ENCODE results near the gene RALGAPB.

Gene RALGAPB

GRCh38 chr20:38472513-38473366 is at the start of gene RALGAPB:
Gene RALGAPB, plus strand, starts transcription at chr20:38472843. Its CDS starts 15,590 bp downstream, at chr20:38488433.
- TF ChIP-seq GATA2 (IDR thresholded peaks at IDR 0.05; ENCODE audit: low read depth, low read length) = no peak; the same call in 1 of the 2 replicates
- no peak for TF ChIP-seq GATA3 (IDR thresholded peaks at IDR 0.05; ENCODE audit: low read depth, low read length)

- TF ChIP-seq GATA3 (IDR thresholded peaks at IDR 0.05; ENCODE audit: low read depth, low read length) = no peak
- no peak for TF ChIP-seq GATA2 (IDR thresholded peaks at IDR 0.05; ENCODE audit: low read depth, low read length)
Measured at GRCh38 chr20:38423541-38423940, 49.1 kb upstream of the RALGAPB start.

GRCh38 chr20:38424401-38424800 is 48.2 kb upstream of the RALGAPB start:
- TF ChIP-seq GATA3 (IDR thresholded peaks at IDR 0.05; ENCODE audit: low read depth, low read length) (no peak), GATA2 (IDR thresholded peaks at IDR 0.05; ENCODE audit: low read depth, low read length) (no peak)

GRCh38 chr20:38426006-38426897 is 46.4 kb upstream of the RALGAPB start:
- TF ChIP-seq GATA2 (IDR thresholded peaks at IDR 0.05; ENCODE audit: low read depth, low read length) = no peak
- no peak for TF ChIP-seq GATA3 (IDR thresholded peaks at IDR 0.05; ENCODE audit: low read depth, low read length)

GRCh38 chr20:38427655-38428023 is 45.0 kb upstream of the RALGAPB start:
- no peak for TF ChIP-seq GATA2 (IDR thresholded peaks at IDR 0.05; ENCODE audit: low read depth, low read length)
- TF ChIP-seq GATA3 (IDR thresholded peaks at IDR 0.05; ENCODE audit: low read depth, low read length) = no peak

GRCh38 chr20:38428800-38429199 is 43.8 kb upstream of the RALGAPB start:
- no peak for TF ChIP-seq GATA3 (IDR thresholded peaks at IDR 0.05; ENCODE audit: low read depth, low read length)
- TF ChIP-seq GATA2 (IDR thresholded peaks at IDR 0.05; ENCODE audit: low read depth, low read length) = no peak

- TF ChIP-seq GATA3 (IDR thresholded peaks at IDR 0.05; ENCODE audit: low read depth, low read length) = no peak
- no peak for TF ChIP-seq GATA2 (IDR thresholded peaks at IDR 0.05; ENCODE audit: low read depth, low read length)
Measured at GRCh38 chr20:38429301-38429700, 43.3 kb upstream of the RALGAPB start.

- TF ChIP-seq GATA3 (IDR thresholded peaks at IDR 0.05; ENCODE audit: low read depth, low read length) (no peak), GATA2 (IDR thresholded peaks at IDR 0.05; ENCODE audit: low read depth, low read length) (no peak)
Measured at GRCh38 chr20:38430679-38431325, 41.8 kb upstream of the RALGAPB start.

GRCh38 chr20:38432292-38432691 is 40.4 kb upstream of the RALGAPB start:
- TF ChIP-seq GATA2 (IDR thresholded peaks at IDR 0.05; ENCODE audit: low read depth, low read length) (no peak), GATA3 (IDR thresholded peaks at IDR 0.05; ENCODE audit: low read depth, low read length) (no peak)

GRCh38 chr20:38433304-38433972 is 39.2 kb upstream of the RALGAPB start:
- no peak for TF ChIP-seq GATA3 (IDR thresholded peaks at IDR 0.05; ENCODE audit: low read depth, low read length)
- TF ChIP-seq GATA2 (IDR thresholded peaks at IDR 0.05; ENCODE audit: low read depth, low read length) = no peak

GRCh38 chr20:38434301-38434741 is 38.3 kb upstream of the RALGAPB start:
- TF ChIP-seq GATA3 (IDR thresholded peaks at IDR 0.05; ENCODE audit: low read depth, low read length) = no peak
- TF ChIP-seq GATA2 (IDR thresholded peaks at IDR 0.05; ENCODE audit: low read depth, low read length) = no peak

- TF ChIP-seq GATA2 (IDR thresholded peaks at IDR 0.05; ENCODE audit: low read depth, low read length) (0 out of 2 replicates have a peak, but pooled peaks have one; percentile 18), GATA3 (IDR thresholded peaks at IDR 0.05; ENCODE audit: low read depth, low read length) (no peak)
Measured at GRCh38 chr20:38434770-38435554, 37.7 kb upstream of the RALGAPB start, which contains the start of gene SNHG17. Gene SNHG17, minus strand, starts transcription at chr20:38435328.

GRCh38 chr20:38435555-38435939 is 37.1 kb upstream of the RALGAPB start:
- no peak for TF ChIP-seq GATA2 (IDR thresholded peaks at IDR 0.05; ENCODE audit: low read depth, low read length)
- no peak for TF ChIP-seq GATA3 (IDR thresholded peaks at IDR 0.05; ENCODE audit: low read depth, low read length)
